ENCODE measurements around the gene LCP1.

The LCP1 gene

DNA sequence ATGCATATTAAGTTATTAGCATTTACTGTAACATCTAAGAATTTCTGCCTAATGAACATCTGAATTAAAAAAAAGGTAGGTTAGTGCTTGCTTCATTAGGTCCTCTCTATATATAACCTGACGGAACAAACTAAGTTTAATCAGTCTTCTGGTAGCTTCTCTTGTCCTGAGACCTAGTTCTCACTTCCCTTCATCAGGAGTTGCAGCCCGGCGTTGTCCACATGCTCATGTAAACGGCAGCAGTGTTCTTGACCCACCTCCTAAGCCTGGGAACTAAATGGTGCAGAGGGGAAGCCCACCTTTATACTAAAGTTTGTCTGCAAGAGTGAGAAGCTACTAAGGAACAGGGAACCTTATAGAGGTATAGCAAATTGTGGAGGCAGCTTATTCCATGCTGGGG, 45.3 kb downstream of the LCP1 start:
- Histone ChIP-seq H3K9me3 (ENCODE audit: control insufficient read depth, low read length) (no peaks in the 10 kb centered on the region), H3K4me3 (ENCODE audit: low read depth, low read length) (no peak overlapping the region), H3K27ac (peak overlapping the region; percentile 81), H3K27me3 (ENCODE audit: control insufficient read depth, insufficient read depth, low read length) (no peaks in the 10 kb centered on the region), H3K79me2 (no peaks in the 10 kb centered on the region), H3K36me3 (ENCODE audit: control insufficient read depth, insufficient read depth, low read length) (no peaks in the 10 kb centered on the region), H3K4me2 (ENCODE audit: low read length) (no peak overlapping the region), H3K9ac (no peak overlapping the region), H2AFZ (no peak overlapping the region), H3K4me1 (peaks cover 9% of the 10 kb centered on the region)
- TF ChIP-seq, protein P1, sequence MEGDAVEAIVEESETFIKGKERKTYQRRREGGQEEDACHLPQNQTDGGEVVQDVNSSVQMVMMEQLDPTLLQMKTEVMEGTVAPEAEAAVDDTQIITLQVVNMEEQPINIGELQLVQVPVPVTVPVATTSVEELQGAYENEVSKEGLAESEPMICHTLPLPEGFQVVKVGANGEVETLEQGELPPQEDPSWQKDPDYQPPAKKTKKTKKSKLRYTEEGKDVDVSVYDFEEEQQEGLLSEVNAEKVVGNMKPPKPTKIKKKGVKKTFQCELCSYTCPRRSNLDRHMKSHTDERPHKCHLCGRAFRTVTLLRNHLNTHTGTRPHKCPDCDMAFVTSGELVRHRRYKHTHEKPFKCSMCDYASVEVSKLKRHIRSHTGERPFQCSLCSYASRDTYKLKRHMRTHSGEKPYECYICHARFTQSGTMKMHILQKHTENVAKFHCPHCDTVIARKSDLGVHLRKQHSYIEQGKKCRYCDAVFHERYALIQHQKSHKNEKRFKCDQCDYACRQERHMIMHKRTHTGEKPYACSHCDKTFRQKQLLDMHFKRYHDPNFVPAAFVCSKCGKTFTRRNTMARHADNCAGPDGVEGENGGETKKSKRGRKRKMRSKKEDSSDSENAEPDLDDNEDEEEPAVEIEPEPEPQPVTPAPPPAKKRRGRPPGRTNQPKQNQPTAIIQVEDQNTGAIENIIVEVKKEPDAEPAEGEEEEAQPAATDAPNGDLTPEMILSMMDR (IDR thresholded peaks at IDR 0.05), result no peak

DNA sequence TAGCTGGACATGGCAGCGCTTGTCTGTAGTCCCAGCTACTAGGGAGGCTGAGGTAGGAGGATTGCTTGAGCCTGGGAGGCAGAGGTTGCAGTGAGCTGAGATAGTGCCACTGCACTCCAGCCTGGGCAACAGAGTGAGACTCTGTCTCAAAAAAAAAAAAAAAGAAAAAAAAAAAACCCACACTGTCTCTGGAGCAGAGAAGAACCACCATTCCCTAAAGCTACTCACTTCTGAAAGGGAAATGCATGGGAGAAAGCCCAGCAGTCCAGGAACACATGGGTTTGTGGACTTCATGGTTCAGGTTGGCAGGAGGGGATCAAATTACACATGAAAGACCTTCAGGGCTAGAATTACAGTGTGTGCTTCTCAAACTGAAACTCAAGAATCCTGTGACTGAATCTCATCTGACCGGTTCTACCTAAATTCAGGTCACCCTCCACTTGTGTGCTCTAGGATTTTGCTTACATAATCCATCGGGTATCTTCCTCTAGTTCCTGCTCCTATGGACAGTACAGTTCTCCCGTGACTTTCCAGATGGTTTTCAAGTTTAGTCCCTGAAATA, 46.9 kb downstream of the LCP1 start:
- Histone ChIP-seq H3K27ac (peak overlapping the region; percentile 81), H3K36me3 (ENCODE audit: control insufficient read depth, insufficient read depth, low read length) (no peaks in the 10 kb centered on the region)

DNA sequence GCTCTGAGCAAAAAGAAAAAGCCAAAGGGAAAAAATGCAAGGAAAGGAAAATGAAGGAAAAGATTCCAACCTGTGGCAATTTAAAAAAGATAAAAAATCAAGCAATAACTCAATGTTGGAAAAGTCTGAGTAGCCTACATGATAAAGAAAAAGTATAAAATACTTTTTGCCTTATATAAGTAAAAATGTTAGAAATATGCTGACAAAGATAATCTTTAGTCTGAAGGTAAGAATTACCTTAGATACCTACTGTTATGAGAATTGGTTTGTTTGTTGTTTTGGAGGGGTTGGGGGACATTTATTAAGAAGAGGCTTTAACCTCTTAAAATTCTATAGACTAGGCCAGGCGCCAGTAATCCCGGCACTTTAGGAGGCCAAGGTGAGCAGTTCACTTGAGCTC, 47.5 kb downstream of the LCP1 start:
- Histone ChIP-seq H3K36me3 (ENCODE audit: control insufficient read depth, insufficient read depth, low read length) (no peaks in the 10 kb centered on the region), H3K79me2 (no peaks in the 10 kb centered on the region), H3K4me1 (peaks cover 9% of the 10 kb centered on the region), H3K9me3 (ENCODE audit: control insufficient read depth, low read length) (no peaks in the 10 kb centered on the region), H3K4me3 (ENCODE audit: low read depth, low read length) (no peak overlapping the region), H3K27ac (peak overlapping the region; percentile 81), H3K4me2 (ENCODE audit: low read length) (peak overlapping the region; percentile 43), H3K27me3 (ENCODE audit: control insufficient read depth, insufficient read depth, low read length) (no peaks in the 10 kb centered on the region), H2AFZ (peak overlapping the region; percentile 18), H3K9ac (no peak overlapping the region)
- TF ChIP-seq, protein P1 (IDR thresholded peaks at IDR 0.05), result no peak

More for the DNA sequence above, 46.9 kb downstream of the LCP1 start:
- Histone ChIP-seq H3K27me3 (ENCODE audit: control insufficient read depth, insufficient read depth, low read length) (no peaks in the 10 kb centered on the region), H3K4me1 (peaks cover 9% of the 10 kb centered on the region), H3K9me3 (ENCODE audit: control insufficient read depth, low read length) (no peaks in the 10 kb centered on the region), H3K4me3 (ENCODE audit: low read depth, low read length) (peak overlapping the region; percentile 43), H3K79me2 (no peaks in the 10 kb centered on the region), H3K9ac (no peak overlapping the region), H2AFZ (peak overlapping the region; percentile 18), H3K4me2 (ENCODE audit: low read length) (peak overlapping the region; percentile 61)
- TF ChIP-seq, protein P1 (IDR thresholded peaks at IDR 0.05), result no peak

DNA sequence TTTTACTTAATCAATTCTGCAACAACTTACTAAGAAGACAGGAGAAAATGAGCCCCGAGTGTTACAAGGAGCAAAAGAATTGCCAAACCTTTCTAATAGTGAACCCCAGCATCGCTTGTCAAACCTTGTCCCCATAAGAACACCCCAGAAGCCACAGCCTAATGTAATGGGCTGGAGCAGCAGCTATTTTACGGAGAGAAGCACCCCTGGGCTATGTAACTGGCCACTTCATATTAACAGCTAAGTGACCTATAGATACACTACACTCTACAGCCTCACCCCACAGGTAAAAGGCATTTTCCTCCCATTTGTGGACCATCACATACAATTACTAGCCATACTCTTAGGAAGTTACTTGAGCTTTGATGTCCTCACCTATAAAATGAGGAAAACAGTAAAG, 49.9 kb downstream of the LCP1 start:
- Histone ChIP-seq H3K4me2 (ENCODE audit: low read length) (no peak overlapping the region), H3K9me3 (ENCODE audit: control insufficient read depth, low read length) (no peaks in the 10 kb centered on the region), H3K4me3 (ENCODE audit: low read depth, low read length) (no peak overlapping the region), H3K4me1 (peaks cover 9% of the 10 kb centered on the region), H3K27me3 (ENCODE audit: control insufficient read depth, insufficient read depth, low read length) (no peaks in the 10 kb centered on the region), H3K9ac (no peak overlapping the region), H2AFZ (no peak overlapping the region), H3K27ac (no peak overlapping the region), H3K36me3 (ENCODE audit: control insufficient read depth, insufficient read depth, low read length) (no peaks in the 10 kb centered on the region), H3K79me2 (no peaks in the 10 kb centered on the region)
- TF ChIP-seq, protein P1 (IDR thresholded peaks at IDR 0.05), result no peak

DNA sequence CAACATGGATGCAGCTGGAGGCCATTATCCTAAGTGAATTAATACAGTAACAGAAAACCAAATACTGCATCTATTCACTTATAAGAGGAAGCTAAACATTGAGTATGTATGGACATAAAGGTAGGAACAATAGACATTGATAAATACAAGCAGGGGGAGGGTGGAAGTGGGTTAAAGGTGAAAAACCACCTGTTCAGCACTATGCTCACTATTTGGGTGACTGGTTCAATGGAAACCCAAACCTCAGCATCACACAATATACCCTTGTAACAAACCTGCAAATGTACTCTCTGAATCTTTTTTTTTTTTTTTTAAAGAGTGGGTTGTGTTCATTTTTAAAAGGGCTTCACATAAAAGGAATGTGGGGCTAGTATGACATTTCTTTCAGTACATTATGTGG, 50.3 kb downstream of the LCP1 start:
- Histone ChIP-seq H3K27ac (no peak overlapping the region), H3K27me3 (ENCODE audit: control insufficient read depth, insufficient read depth, low read length) (no peaks in the 10 kb centered on the region), H3K9me3 (ENCODE audit: control insufficient read depth, low read length) (no peaks in the 10 kb centered on the region), H3K79me2 (no peaks in the 10 kb centered on the region), H2AFZ (no peak overlapping the region), H3K36me3 (ENCODE audit: control insufficient read depth, insufficient read depth, low read length) (no peaks in the 10 kb centered on the region), H3K4me3 (ENCODE audit: low read depth, low read length) (no peak overlapping the region), H3K9ac (no peak overlapping the region), H3K4me1 (peaks cover 9% of the 10 kb centered on the region), H3K4me2 (ENCODE audit: low read length) (no peak overlapping the region)
- TF ChIP-seq, protein P1 (IDR thresholded peaks at IDR 0.05), result no peak
